C4-2B (cell line): ENCODE measurements around the gene CCDC74B.

Experiments
- ZFX ChIP-seq: fragments of 450-650 bp; IDR thresholded peaks from 2 replicates; pipeline ENCODE4 v1.6.1; 2017
- TF ChIP-seq, protein P1 (sequence below): fragments of 450-650 bp; conservative IDR thresholded peaks from 2 replicates; pipeline ENCODE4 v1.5.1; 2017; ENCODE audit warnings: mild to moderate bottlenecking

DNA sequence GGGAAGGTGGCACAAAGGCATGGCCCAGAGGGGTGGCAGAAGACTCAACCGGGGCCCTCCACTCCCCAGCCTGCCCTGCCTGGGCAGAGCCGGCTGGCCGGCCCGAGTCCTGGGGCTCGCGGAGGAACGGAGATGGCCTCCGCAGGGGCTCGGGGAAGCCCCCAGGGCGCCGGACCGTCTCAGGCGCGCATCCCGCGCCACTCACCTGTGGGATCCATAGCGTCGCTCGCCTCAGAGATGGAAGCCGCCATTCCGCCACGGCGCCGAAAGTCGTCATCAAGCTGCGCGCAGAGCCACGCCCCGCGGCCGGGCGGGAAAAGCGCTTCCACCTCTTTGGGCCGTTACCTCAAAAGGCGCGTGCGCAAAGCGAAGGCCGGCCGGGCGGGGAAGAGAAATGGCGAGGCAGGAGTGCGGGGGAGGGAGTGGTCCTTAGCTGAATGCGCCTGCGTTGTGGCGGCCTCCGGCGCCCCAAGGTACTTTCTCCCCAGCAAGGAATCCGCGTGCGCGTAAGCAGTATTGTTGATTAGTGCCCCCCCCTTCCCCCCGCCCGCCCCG lies 36.5 kb upstream of the CCDC74B start, which contains the start of gene SMPD4:
- TF ChIP-seq, protein P1, sequence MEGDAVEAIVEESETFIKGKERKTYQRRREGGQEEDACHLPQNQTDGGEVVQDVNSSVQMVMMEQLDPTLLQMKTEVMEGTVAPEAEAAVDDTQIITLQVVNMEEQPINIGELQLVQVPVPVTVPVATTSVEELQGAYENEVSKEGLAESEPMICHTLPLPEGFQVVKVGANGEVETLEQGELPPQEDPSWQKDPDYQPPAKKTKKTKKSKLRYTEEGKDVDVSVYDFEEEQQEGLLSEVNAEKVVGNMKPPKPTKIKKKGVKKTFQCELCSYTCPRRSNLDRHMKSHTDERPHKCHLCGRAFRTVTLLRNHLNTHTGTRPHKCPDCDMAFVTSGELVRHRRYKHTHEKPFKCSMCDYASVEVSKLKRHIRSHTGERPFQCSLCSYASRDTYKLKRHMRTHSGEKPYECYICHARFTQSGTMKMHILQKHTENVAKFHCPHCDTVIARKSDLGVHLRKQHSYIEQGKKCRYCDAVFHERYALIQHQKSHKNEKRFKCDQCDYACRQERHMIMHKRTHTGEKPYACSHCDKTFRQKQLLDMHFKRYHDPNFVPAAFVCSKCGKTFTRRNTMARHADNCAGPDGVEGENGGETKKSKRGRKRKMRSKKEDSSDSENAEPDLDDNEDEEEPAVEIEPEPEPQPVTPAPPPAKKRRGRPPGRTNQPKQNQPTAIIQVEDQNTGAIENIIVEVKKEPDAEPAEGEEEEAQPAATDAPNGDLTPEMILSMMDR: no peak
- TF ChIP-seq ZFX: no peak
